ENCODE measurements around the gene MRPL52.
"Not testable (repeated sequence)": the region's sequence is repeated elsewhere in the genome, so short reads cannot be mapped to it uniquely, and the experiment has no call there.

MRPL52 gene

DNA sequence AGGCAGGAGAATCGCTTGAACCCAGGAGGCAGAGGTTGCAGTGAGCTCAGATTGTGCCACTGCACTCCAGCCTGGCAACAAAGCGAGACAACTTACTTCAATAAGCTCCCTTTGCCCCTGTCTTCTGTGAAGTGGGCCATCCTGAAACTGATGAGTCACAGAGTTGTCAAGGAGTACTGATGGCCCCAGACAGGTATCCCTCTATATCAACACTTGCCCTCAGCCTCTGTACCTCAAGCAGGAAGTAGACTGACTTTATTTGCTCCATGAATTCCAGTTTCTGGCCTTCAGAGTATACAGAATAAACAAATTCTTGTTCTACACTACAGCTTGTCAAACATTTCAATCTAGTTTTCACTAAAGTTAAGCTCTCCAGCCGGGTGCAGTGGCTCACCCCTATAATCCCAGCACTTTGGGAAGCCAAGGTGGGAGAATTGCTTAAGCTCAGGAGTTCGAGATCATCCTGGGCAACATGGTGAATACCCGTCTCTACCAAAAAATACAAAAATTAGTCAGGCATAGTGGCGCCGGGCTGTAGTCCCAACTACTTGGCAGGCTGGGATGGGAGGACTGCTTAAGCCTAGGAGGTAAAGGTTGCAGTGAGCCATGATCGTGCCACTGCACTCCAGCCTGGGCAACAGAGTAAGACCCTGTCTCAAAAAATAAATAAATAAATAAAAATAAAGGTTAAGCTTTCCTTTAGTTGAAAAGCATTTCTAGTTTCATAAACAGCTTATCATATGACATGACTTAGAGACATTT, 25.5 kb downstream of the MRPL52 start:
- DNase-seq, result no peak

- DNase-seq, result no peak
Observed at GRCh38 chr14:22856428-22856827, 26.7 kb downstream of the MRPL52 start.

DNA sequence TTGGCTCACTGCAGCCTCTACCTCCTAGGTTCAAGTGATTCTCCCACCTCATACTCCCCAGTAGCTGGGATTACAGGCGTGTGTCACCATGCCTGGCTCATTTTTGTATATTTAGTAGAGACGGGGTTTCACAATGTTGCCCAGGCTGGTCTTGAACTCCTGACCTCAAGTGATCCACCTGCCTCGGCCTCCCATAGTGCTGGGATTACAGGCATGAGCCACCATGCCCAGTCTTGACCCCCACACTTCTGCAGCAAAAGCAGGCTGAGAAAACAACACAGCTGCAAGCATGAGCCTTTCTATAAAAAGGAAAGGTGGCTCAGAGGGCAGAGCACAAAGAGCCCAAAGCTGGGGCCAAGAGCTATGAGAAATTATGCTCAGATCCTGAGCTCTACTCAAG, 30.7 kb downstream of the MRPL52 start:
- not testable (repeated sequence) for DNase-seq

GRCh38 chr14:22861651-22862050, 32.0 kb downstream of the MRPL52 start:
- DNase-seq, result no peak

DNA sequence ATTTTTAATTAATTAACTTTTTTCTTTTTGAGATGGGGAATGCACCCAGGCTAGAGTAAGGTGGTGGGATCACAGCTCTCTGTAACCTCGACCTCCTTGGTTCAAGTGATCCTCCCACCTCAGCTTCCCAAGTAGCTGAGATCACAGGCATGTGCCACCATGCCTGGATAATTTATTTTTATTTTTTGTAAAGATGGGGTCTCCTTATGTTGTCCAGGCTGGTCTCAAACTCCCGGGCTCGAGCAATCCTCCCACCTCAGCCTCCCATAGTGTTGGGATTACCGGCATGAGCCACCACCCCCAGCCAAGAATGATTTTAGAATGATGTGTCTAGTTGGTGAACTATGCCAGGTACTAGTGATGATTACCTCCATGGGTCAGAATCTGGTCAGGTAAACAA, 35.3 kb downstream of the MRPL52 start:
- no peak for DNase-seq

- no peak for DNase-seq
Observed at GRCh38 chr14:22865424-22866405, 36.0 kb downstream of the MRPL52 start.

GRCh38 chr14:22866874-22867273, 37.2 kb downstream of the MRPL52 start:
- DNase-seq, result no peak

GRCh38 chr14:22870811-22871223, 41.1 kb downstream of the MRPL52 start:
- no peak for DNase-seq

DNA sequence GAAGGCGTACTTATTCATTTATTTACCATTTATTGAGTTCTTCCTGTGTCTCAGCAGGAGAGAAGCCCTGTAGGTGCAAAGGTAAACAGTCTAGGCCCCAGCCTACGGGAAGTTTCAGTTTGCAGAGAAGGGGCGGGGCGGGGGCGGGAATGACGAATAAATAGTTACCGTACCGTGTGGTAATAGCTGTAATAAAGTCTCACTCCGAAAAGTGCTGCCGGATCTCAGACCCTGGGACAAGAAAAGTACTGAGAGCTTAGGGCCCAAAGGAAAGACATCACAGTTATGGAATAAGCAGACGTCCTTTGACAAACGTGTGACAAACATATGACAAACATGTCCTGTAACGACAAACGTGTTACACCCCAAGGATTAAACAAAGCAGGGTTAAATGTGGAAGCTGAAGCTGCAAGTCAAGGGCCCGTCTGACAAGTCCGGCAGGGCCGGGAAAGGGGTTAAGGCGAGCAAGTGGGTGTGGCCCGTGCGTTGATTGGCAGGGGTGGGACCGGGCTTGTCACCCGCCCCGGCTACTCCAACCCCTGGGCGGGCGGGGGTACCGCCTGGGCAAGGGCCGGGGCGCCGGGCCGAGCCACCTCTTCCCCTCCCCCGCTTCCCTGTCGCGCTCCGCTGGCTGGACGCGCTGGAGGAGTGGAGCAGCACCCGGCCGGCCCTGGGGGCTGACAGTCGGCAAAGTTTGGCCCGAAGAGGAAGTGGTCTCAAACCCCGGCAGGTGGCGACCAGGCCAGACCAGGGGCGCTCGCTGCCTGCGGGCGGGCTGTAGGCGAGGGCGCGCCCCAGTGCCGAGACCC, 41.7 kb downstream of the MRPL52 start, which contains the start of gene LRP10:
Gene LRP10, plus strand, starts transcription at position 517 of the 809 bp plus-strand sequence. CDS start 564 bp downstream, outside the sequence.
- peak; percentile 85 to 90 for DNase-seq

- DNase-seq, result peak; percentile 44 to 67
Observed at GRCh38 chr14:22872033-22872832, 42.5 kb downstream of the MRPL52 start.

DNA sequence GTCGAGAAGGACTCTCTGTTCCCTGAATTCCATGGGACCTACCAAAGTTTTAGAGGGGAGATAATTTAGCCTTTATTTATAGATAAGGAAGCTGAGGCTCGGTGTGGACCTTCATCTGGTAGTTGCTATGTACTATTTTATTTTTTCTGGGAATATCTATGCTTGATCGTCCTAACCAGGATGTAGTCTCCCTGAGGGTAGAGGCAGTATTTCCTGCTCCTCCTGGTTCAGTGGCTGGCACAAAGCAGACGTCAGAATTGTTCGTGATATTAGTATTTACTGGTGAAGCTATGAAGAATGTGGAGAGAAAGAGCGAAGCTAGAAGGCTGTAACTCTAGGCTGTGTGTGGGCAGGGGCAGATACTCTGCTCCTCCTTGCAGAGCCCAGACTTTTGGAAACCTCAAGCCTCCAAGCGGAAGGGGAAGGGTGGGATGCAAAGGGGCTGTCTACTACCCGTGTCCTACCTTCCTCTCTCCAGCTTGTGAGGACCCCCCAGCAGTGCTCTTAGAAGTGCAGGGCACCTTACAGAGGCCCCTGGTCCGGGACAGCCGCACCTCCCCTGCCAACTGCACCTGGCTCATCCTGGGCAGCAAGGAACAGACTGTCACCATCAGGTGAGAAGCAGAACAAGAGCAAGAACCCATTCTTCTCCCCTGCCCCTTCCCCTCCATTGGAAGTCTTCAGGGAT, 43.3 kb downstream of the MRPL52 start:
- no peak for DNase-seq

- DNase-seq, result no peak
Observed at GRCh38 chr14:22875003-22875747, 45.5 kb downstream of the MRPL52 start.

DNA sequence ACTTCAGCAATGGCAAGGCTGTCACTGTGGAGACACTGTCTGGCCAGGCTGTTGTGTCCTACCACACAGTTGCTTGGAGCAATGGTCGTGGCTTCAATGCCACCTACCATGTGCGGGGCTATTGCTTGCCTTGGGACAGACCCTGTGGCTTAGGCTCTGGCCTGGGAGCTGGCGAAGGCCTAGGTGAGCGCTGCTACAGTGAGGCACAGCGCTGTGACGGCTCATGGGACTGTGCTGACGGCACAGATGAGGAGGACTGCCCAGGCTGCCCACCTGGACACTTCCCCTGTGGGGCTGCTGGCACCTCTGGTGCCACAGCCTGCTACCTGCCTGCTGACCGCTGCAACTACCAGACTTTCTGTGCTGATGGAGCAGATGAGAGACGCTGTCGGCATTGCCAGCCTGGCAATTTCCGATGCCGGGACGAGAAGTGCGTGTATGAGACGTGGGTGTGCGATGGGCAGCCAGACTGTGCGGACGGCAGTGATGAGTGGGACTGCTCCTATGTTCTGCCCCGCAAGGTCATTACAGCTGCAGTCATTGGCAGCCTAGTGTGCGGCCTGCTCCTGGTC, 46.1 kb downstream of the MRPL52 start:
- DNase-seq, result no peak

DNA sequence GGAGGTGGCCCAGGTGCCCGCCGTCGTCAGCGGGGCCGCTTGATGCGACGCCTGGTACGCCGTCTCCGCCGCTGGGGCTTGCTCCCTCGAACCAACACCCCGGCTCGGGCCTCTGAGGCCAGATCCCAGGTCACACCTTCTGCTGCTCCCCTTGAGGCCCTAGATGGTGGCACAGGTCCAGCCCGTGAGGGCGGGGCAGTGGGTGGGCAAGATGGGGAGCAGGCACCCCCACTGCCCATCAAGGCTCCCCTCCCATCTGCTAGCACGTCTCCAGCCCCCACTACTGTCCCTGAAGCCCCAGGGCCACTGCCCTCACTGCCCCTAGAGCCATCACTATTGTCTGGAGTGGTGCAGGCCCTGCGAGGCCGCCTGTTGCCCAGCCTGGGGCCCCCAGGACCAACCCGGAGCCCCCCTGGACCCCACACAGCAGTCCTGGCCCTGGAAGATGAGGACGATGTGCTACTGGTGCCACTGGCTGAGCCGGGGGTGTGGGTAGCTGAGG, 47.4 kb downstream of the MRPL52 start:
- DNase-seq, result no peak

- no peak for DNase-seq
Observed at GRCh38 chr14:22878271-22879246, 48.9 kb downstream of the MRPL52 start.

- no peak for DNase-seq
Observed at GRCh38 chr14:22882064-22882463, 52.4 kb downstream of the MRPL52 start.

DNA sequence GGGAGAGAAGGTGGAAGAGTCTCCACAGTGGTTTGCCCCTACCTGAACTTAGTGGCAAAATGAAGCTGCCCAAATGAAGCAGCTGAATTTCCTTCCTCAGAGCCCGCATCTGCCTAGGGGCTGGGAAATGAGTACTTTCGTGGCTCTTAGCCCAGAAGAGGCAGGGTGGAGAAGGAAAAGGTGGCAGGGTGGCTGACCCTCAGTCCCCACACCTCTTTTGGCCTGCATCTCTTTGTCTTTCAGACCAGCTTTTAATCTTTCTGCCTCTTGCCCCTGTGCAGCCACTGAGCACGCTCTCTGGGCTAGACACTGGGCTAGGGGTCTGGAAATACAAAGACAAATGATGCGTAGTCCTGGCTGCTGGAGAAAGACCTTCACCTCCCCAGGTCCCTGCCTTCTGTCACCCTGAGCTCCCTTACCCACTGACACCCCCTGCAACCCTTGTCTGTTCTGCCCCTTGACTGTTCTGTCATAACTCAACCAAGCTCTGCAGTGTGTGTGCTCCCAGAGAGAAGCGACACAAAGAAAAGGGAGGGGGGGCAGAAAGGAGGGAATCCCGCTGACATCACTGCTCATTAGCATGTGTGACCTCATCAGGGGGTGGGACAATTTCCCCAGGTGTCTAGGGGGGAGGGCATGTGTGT, 53.0 kb downstream of the MRPL52 start:
- DNase-seq, result no peak

All from hippocampal formation (tissue), 2 donors.